ENCODE data around the gene TM4SF5.

GRCh38 chr17:4725646-4726310 lies 45.9 kb upstream of the TM4SF5 start:
- no peak for TF ChIP-seq EZH2 (IDR thresholded peaks at IDR 0.05; ENCODE audit: insufficient read depth, poor library complexity, severe bottlenecking)
- no peak for TF ChIP-seq EZH2phosphoT487 (IDR thresholded peaks at IDR 0.05; ENCODE audit: insufficient read depth, low read depth)
